ENCODE measurements around the gene MOCS1. TPM values are rescaled to one million over a fixed set of nuclear protein-coding genes. Genes with fewer than 3 reads are reported as not detected.

MOCS1 gene
- 1.3 and 4.1 TPM in 2 replicates for total RNA-seq

- Histone ChIP-seq H3K36me3 (ENCODE audit: control insufficient read depth, insufficient read depth, low read length) (no peaks in the 10 kb centered on the region), H3K4me3 (ENCODE audit: low read depth, low read length) (peak within 1 kb of the TSS; percentile 65), H3K27me3 (ENCODE audit: control insufficient read depth, insufficient read depth, low read length) (no peaks in the 10 kb centered on the region)
- no peak for TF ChIP-seq CTCF (IDR thresholded peaks at IDR 0.05; ENCODE audit: insufficient read depth, low read length, severe bottlenecking)
- peak; percentile 36 for DNase-seq (ENCODE audit: low read depth)
- no peak for FAIRE-seq
Measured at GRCh38 chr6:39934131-39934757, at the start of gene MOCS1. MOCS1 (minus strand) TSS chr6:39934462; CDS start chr6:39934417, 45 bp downstream.

- Histone ChIP-seq H3K27me3 (ENCODE audit: control insufficient read depth, insufficient read depth, low read length) (no peaks in the 10 kb centered on the region), H3K4me3 (ENCODE audit: low read depth, low read length) (no peak overlapping the region), H3K36me3 (ENCODE audit: control insufficient read depth, insufficient read depth, low read length) (no peaks in the 10 kb centered on the region)
- no peak for DNase-seq (ENCODE audit: low read depth)
- FAIRE-seq: no peak
- no peak for TF ChIP-seq CTCF (IDR thresholded peaks at IDR 0.05; ENCODE audit: insufficient read depth, low read length, severe bottlenecking)
Measured at GRCh38 chr6:39984051-39984450, 49.8 kb upstream of the MOCS1 start.

- no peak for TF ChIP-seq CTCF (IDR thresholded peaks at IDR 0.05; ENCODE audit: insufficient read depth, low read length, severe bottlenecking)
- Histone ChIP-seq H3K27me3 (ENCODE audit: control insufficient read depth, insufficient read depth, low read length) (no peaks in the 10 kb centered on the region), H3K4me3 (ENCODE audit: low read depth, low read length) (no peak overlapping the region), H3K36me3 (ENCODE audit: control insufficient read depth, insufficient read depth, low read length) (no peaks in the 10 kb centered on the region)
- FAIRE-seq (no peak), DNase-seq (ENCODE audit: low read depth) (no peak)
Measured at GRCh38 chr6:39983193-39983592, 48.9 kb upstream of the MOCS1 start.

GRCh38 chr6:39982720-39983119 is 48.5 kb upstream of the MOCS1 start:
- FAIRE-seq (no peak), DNase-seq (ENCODE audit: low read depth) (no peak)
- Histone ChIP-seq H3K4me3 (ENCODE audit: low read depth, low read length) (no peak overlapping the region), H3K36me3 (ENCODE audit: control insufficient read depth, insufficient read depth, low read length) (no peaks in the 10 kb centered on the region), H3K27me3 (ENCODE audit: control insufficient read depth, insufficient read depth, low read length) (no peaks in the 10 kb centered on the region)
- TF ChIP-seq CTCF (IDR thresholded peaks at IDR 0.05; ENCODE audit: insufficient read depth, low read length, severe bottlenecking): no peak

GRCh38 chr6:39980839-39981580 is 46.7 kb upstream of the MOCS1 start:
- FAIRE-seq (no peak), DNase-seq (ENCODE audit: low read depth) (peak; percentile 55)
- Histone ChIP-seq H3K36me3 (ENCODE audit: control insufficient read depth, insufficient read depth, low read length) (no peaks in the 10 kb centered on the region), H3K4me3 (ENCODE audit: low read depth, low read length) (no peak overlapping the region), H3K27me3 (ENCODE audit: control insufficient read depth, insufficient read depth, low read length) (no peaks in the 10 kb centered on the region)
- peak; percentile 63 for TF ChIP-seq CTCF (IDR thresholded peaks at IDR 0.05; ENCODE audit: insufficient read depth, low read length, severe bottlenecking)

Measured in bronchial epithelial cell (primary cell).